ENCODE measurements around the gene ZNF232.

- TF ChIP-seq CTCF (IDR thresholded peaks at IDR 0.05; ENCODE audit: low read length) = no peak
- TF ChIP-seq EZH2 (optimal IDR thresholded peaks at IDR 0.05; ENCODE audit: low read depth, low read length) = no peak
These were observed 16.2 kb upstream of the ZNF232 start for GRCh38 chr17:5127910-5128309.
